GM18861 (cell line): Measurements from ENCODE around the gene MAFG.

ENCODE experiments used
- ATAC-seq: cut with Tn5 transposase; IDR thresholded peaks from one replicate; pipeline ENCODE4 v1.9.1; 2021; ENCODE audit not compliant: unreplicated experiment

Gene MAFG

GRCh38 chr17:81923302-81924260 lies 4.0 kb downstream of the MAFG start:
- ATAC-seq, result no peak

- ATAC-seq, result no peak
These were observed 4.8 kb downstream of the MAFG start for GRCh38 chr17:81922566-81923301.

GRCh38 chr17:81921996-81922565 lies 5.5 kb downstream of the MAFG start:
- ATAC-seq, result no peak

- no peak for ATAC-seq
These were observed 6.0 kb downstream of the MAFG start for GRCh38 chr17:81921537-81921862.

GRCh38 chr17:81920612-81921536 lies 6.7 kb downstream of the MAFG start:
- no peak for ATAC-seq

GRCh38 chr17:81918832-81919545 lies 8.5 kb downstream of the MAFG start:
- ATAC-seq, result no peak

- peak; percentile 4 for ATAC-seq
These were observed 9.2 kb downstream of the MAFG start for GRCh38 chr17:81918333-81918669.

GRCh38 chr17:81917565-81918332 lies 9.8 kb downstream of the MAFG start, which contains the start of gene SIRT7:
SIRT7 (minus strand) TSS chr17:81918176; CDS start chr17:81918131, 45 bp downstream.
- peak; percentile 50 for ATAC-seq

GRCh38 chr17:81916234-81917001 lies 11.1 kb downstream of the MAFG start:
- ATAC-seq, result no peak

GRCh38 chr17:81915331-81915730 lies 12.2 kb downstream of the MAFG start:
- no peak for ATAC-seq

GRCh38 chr17:81914103-81914850 lies 13.3 kb downstream of the MAFG start:
- no peak for ATAC-seq

GRCh38 chr17:81913394-81914102 lies 14.0 kb downstream of the MAFG start:
- no peak for ATAC-seq

GRCh38 chr17:81912441-81913309 lies 14.9 kb downstream of the MAFG start:
- ATAC-seq, result no peak

- ATAC-seq, result no peak
These were observed 15.6 kb downstream of the MAFG start for GRCh38 chr17:81911969-81912368.

- peak; percentile 41 for ATAC-seq
These were observed 16.1 kb downstream of the MAFG start, which contains the start of gene PCYT2 for GRCh38 chr17:81911277-81911961. PCYT2 (minus strand) TSS chr17:81911399; CDS start chr17:81911355, 44 bp downstream.

GRCh38 chr17:81910840-81911276 lies 16.7 kb downstream of the MAFG start:
- ATAC-seq, result peak; percentile 33
